Kasumi-1 (cell line): ENCODE measurements around the gene SDHAF3.
"Not testable (repeated sequence)": the region's sequence is repeated elsewhere in the genome, so short reads cannot be mapped to it uniquely, and the experiment has no call there.

Source experiments
- DNase-seq, 2 experiments: peaks; one replicate each; lab custom pipeline; 2025; lab: John Stamatoyannopoulos, UW

The SDHAF3 gene

GRCh38 chr7:97117372-97118188 lies at the start of gene SDHAF3:
TSS of gene SDHAF3 (plus strand) at chr7:97117698. CDS start at chr7:97117724, 26 bp downstream.
- DNase-seq, result peak; percentile 97

GRCh38 chr7:97072025-97072424 lies 45.5 kb upstream of the SDHAF3 start:
- not testable (repeated sequence) for DNase-seq

- no peak for DNase-seq
Measured at GRCh38 chr7:97075928-97076327, 41.6 kb upstream of the SDHAF3 start.

- no peak for DNase-seq
Measured at GRCh38 chr7:97078023-97078969, 39.2 kb upstream of the SDHAF3 start.

GRCh38 chr7:97079300-97079699 lies 38.2 kb upstream of the SDHAF3 start:
- DNase-seq, result no peak

- no peak for DNase-seq
Measured at GRCh38 chr7:97081521-97082300, 35.8 kb upstream of the SDHAF3 start.

GRCh38 chr7:97088364-97088763 lies 29.1 kb upstream of the SDHAF3 start:
- no peak for DNase-seq

- DNase-seq, result no peak
Measured at GRCh38 chr7:97089771-97090170, 27.7 kb upstream of the SDHAF3 start.

- no peak for DNase-seq
Measured at GRCh38 chr7:97090761-97091353, 26.6 kb upstream of the SDHAF3 start.

- no peak for DNase-seq
Measured at GRCh38 chr7:97094284-97094930, 23.1 kb upstream of the SDHAF3 start.

- no peak for DNase-seq
Measured at GRCh38 chr7:97096037-97096436, 21.5 kb upstream of the SDHAF3 start.

GRCh38 chr7:97096661-97097060 lies 20.8 kb upstream of the SDHAF3 start:
- DNase-seq, result no peak

- DNase-seq, result peak; percentile 88 to 89
Measured at GRCh38 chr7:97104719-97105238, 12.7 kb upstream of the SDHAF3 start.

- no peak for DNase-seq
Measured at GRCh38 chr7:97107192-97107800, 10.2 kb upstream of the SDHAF3 start.

GRCh38 chr7:97116308-97116707 lies 1.2 kb upstream of the SDHAF3 start:
- peak; percentile 92 to 93 for DNase-seq

- DNase-seq, result no peak
Measured at GRCh38 chr7:97117035-97117371, 495 bp upstream of the SDHAF3 start.

- peak; percentile 29 to 40 for DNase-seq
Measured at GRCh38 chr7:97118306-97118917, 914 bp downstream of the SDHAF3 start.

- DNase-seq, result no peak
Measured at GRCh38 chr7:97119747-97120146, 2.2 kb downstream of the SDHAF3 start.

- DNase-seq, result no peak
Measured at GRCh38 chr7:97120713-97121457, 3.4 kb downstream of the SDHAF3 start.
